ENCODE results near the gene FAM216B.
"Not testable (repeated sequence)": the region's sequence is repeated elsewhere in the genome, so short reads cannot be mapped to it uniquely, and the experiment has no call there.

FAM216B gene

DNA sequence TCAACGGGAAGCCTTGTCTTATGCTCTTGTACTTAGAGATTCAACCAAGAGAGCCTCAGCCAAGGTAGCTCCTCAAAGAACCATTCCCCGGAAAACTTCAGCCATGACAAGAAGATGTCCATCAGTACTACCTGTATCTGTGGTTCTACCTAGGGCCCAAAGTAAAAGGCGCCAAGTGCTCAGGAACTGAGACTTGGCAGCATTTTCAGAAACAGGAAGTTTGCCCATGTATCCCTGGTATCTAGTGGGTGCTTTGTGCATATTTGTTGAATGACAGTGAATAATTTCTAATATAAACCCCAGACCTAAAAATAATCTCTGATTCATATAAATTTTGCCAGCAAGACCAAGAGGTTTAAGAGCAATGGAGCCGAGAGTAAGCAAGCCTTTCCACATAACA, 7.2 kb downstream of the FAM216B start:
- DNase-seq = no peak

DNA sequence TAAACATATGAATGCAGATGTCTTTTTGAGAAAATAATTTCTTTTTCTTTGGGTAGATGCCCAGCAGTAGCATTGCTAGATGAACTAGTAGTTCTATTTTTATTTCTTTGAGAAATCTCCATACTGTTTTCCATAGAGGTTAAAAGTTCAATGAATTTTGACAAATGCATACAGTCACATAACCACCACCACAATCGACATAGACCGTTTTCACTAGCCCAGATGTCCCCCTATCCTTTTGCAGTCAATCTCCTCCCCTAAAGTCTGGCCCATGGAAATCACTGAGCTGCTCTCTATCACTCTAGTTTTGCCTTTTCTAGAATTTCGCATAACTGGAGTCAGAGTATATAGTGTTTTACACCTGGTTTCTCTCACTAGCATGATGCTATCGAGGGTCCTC, 10.8 kb downstream of the FAM216B start:
- no peak for DNase-seq

DNA sequence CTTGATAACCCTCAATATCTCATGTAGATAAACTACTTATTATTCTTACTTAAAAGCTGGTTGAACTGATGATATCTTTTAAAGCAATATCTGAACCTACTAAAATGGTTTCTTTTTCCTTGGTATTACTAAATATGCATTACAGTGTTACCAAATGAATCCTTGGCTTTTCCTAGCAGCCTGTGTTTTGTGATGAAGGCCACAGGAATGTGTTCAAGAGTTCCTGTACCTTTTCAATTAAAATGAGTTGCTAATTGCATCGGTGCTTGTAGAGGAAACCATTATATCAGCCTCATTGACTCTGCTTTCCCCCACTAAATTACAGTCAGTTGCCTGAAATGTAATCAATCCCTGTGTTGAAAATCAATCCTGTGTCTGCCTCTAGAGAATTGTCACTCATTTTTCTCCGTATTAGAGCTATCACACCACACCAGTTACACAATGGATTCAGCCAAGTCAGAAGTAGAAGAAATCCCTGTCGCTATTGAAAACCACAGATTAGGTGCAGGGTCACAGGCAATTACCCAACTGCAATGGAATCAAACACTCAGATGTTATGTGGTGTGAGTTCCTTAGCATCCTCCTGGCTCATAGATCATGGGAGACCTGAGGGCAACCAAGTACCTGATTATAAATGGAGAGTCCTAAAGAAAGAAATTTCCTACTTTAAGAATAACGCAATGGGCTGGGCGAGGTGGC, 13.3 kb downstream of the FAM216B start:
- DNase-seq = no peak

DNA sequence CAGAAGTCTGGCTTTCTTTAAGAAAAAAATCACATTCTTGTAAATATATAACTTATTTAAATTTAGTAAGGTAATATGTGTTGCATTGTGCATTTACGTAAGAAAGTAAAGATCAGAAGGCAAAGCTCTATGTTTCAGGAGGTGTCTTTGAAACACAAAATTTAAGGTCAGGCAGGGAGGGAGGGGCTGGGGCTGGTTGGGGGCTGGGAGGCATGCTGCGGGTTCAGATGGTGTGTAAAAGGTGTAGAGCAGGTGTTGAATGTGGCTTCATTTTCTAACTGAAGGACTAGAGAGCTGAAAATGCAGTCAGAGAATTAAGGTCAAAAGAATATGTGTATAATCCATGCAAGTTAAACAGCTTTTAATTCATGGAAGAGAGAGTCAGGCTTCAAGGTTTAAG, 14.3 kb downstream of the FAM216B start:
- no peak for DNase-seq

DNA sequence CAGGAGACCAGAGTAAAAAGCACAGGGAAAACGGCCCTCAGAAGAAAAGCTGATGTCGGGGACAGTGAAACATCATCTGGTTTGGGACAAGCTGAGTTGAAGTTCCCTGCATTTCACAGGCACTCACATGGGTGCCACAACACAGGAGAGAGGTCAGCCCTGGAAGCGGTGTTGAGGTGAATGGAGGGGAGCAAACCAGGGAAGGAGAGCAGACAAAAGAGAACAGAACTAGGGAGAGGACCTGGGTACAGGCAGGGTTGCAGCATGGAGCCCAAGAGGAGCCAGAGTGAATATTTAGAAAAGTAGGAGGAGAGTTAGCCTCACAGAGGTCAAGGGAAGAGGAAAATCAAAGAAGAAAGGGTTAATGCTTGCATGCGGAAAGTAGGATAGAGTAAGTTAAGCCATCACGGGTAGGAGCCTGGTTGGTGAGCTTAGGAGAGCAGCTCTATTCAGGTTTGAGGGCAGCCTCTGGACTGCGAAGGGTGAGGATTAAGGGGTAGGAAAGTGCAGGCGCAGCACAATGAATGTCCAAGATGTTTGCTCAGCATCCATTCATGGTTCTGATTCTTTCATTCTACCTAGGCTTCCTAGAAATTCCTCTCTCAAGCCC, 15.5 kb downstream of the FAM216B start:
- DNase-seq = no peak

DNA sequence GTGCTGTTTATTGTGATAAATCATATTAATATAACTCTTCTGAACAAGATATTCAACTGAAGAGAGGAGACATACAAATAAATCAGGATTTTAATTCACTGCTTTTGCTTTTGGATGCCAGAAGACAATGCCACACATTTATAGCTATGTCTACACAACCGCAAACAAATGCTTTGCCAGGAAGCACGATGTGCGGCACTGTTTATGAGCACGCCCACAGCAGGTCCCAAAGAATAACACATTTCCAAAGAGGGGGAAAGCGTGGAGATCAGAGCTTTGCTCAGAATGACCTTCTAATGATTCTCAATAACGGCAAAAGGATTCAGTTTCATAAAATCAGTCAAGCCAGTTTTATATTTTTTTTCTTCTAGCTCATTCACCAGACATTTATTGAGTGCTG, 16.7 kb downstream of the FAM216B start:
- DNase-seq = no peak

DNA sequence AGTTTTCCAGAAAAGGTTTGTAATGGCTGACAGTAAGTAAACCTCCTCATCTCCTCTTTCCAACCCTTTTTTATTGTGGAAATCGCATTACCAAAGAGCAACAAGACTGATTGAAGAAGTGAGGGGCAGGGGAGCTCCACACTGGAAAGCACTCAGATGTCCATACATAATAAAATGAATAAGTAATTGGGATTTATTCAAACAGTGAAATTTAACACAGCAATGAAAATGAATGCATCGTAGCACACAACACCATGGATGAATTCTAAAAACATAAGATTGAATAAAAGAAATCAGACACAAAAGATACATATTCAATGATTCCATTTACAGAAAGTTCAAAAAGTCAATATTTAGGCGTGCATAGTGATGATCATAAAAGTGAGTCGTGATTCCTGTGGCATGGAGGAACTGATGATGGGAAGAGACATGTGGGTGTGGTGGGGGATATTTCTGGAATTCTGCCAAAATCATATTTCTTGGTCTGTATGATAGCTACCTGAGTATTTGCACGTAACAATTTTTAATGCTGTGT, 18.8 kb downstream of the FAM216B start:
- DNase-seq = no peak

DNA sequence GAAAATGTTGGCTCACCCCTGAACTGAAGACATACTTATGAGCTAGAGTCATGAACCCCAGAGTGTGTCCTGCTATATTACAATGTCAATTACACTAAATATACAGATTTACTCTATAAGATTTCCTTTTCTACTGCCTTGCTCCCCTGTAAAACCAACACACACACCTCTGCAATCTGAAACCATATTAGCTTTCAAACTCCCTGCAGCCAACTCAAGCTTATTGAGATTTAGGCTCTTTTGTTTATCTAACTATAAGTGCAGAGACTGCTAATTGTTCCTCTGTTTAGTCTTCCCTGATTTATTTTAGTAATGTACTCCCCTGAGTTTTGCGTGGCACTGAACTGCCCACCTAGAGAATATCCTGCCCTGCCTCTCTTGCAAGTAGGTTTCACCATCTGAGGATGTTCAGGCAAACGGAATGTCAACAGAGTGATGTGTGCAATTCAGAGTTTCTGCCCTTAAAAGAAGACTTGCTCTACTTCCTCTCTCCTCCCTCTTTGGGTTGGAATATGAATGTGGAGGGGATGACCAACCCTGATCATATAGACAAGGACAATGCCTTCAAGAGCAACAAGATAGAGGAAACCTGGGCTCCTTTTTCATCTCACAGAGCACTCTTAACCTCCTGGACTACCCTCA, 22.3 kb downstream of the FAM216B start:
- DNase-seq = no peak

DNA sequence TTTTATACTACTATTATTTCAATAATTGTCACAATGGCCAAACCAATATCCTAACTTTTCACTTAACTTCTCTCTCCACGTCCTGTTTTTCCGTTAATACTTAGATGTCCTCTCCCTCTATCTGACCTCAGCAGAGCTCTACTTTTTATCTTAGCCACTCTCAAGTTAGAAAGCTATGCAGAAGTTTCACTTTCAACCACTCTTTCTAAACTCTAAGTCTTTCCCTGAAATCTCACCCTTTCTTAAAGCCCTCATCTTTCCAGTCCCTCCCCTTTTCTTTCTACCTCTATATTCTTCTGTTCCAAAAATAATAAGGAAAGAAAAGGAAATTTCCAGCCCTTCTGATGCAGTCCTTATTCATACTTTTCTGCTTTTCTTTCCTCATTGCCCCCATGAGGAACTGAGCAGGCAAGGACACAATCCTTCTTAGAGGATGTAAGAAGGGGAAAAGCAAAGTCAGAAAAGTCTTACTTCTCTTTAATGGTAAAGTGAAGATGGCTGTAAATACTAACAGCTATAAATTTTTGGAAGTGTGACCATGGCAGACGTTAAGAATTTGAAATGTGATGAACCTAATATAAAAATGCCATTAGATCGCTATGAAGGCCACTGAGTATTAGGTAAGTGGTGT, 23.0 kb downstream of the FAM216B start:
- DNase-seq = no peak

DNA sequence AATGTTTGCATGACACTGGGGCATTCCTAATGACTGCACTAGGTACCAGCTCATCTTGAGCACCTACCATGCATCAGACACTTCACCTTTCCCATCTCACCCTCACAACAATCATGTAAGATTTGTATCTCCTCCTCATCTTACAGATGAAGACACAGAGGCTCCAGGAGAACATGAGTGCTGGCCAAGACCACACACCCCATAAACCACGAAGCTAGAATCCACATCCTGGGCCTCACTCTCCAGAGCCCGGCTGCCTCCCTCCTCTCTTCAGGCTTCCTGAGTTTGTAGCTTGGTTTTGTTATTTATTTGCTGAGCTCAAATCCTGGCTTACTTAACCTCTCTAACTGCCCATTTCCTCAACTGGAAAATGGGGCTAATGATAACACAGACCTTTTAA, 25.9 kb downstream of the FAM216B start:
- no peak for DNase-seq

DNA sequence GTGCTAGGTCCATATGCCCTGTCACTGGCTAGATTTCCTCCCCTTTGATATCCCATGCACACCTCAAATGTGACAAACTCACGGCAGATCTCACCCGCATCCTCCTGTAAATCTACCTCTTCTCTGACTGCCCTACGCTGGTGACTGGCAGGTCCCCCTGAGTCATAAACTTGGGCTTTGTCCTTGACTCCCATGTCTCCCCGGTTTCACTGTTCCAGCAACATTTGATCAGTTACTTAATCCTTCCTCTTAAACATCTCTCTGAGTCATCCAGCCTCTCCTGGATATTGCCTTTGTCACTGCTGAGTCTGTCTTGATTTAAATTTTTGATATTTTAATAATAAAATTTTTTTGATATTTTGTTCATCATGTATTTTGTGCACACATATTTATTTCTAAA, 26.5 kb downstream of the FAM216B start:
- no peak for DNase-seq

DNA sequence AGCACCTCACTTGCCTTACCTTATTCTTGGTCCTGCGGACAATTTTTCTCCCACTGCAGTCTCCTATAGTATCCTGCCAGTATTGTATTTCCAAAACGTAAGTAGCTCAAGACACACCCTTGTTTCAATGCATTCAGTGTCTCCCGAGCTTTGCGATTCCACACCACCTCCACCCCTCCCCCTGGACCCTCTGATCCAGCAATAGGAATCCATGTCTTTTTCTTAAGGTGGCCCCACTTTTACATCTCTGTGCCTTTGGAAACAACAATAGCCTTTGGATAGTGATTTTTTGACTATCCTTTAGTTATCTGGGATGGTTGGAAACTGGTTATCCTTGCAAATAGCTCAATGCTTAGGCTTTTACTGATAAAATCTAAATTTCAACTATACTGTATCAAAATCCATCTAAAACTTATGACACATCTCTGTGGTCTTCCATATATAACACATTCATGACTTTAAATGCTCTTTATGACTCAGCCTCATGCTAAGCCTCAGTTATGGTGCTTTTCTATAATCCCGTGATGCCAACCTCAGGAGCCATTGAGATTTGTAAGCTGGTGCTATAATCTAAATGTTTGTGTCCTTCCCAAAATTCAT, 27.1 kb downstream of the FAM216B start:
- no peak for DNase-seq

DNA sequence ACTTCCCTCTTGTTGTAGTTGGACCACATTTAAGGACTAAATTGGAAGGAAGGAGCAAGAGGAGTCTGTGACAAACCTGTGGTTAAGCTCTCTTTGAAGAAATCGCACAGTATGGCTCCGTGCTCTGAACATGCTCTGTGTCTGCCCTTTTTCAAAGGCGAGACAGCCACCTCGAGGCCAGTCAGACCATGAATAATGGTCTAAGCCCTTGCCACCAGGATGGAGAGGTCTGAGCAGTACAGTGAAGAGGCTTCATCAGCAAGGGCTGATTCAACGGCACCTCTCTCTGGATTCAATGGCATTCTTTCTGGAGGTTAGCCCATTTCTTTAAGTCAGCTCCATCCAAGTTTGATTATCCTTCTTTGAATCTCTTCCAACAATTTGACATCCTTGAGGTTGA, 30.9 kb downstream of the FAM216B start:
- no peak for DNase-seq

DNA sequence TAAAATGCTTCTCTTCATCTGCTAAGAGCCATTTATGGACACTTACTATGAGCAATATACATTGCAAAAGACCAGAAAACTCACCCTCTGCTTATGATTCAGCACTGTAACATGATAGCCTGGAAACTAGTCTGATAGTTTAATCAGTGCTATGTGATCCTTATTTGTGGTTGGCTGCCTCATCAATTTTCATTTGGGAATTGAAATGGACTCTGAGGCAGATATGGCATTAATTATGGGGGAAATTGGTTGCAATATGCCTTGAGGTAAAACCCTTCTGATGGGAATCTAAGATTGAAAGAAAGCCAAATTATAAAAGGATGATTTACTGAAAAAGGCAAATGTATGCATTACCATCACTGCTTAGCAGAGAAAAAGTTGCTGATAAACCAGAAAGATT, 33.5 kb downstream of the FAM216B start:
- no peak for DNase-seq

DNA sequence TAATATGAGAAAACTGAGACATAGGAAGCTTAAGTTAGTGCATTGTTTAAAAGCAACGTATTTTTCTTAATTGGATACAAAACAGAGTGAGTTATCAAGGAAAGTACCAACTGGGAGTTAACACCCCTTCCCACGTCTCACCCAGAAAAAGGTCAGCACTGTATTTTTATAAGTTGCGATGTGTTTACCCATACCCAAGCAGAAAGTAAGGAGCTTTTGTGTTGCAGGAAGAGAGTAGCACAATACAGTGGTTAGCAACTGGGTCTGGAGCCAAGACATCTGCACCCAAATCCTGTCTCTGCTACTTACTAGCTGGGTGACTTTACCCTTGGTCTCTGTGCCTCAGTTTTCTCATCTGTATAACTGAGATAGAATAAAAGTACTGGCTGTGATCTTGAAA, 34.3 kb downstream of the FAM216B start:
- no peak for DNase-seq

DNA sequence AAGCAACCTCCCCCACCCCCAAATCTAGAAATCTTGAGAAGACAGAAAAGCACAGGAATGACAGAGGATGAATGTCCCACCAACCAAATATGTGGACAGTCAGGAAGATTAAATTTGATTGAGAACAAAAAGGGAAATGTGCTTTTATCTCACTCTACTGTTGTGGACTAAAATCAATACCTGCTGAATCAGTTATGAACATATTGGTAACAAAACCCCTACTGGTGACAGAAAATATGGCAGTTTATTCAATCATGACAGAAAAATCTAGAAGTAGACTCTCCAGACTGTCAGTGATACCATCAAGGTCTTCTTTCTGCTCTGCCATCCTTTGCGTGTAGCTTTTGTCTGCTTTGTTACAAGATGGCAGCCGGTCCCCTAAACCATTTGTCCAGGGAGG, 35.2 kb downstream of the FAM216B start:
- no peak for DNase-seq

DNA sequence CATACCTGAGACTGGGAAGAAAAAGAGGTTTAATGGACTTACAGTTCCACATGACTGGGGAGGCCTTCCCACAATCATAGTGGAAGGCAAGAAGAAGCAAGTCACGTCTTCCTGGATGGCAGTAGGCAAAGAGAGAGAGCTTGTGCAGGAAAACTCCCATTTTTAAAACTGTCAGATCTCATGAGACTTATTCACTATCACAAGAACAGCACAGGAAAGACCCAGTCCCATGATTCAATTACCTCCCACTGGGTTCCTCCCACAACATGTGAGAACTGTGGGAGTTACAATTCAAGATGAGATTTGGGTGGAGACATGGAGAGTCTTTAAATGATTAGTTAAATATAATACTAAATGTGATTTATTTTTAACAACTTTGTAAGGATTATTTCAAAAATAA, 38.3 kb downstream of the FAM216B start:
- not testable (repeated sequence) for DNase-seq

DNA sequence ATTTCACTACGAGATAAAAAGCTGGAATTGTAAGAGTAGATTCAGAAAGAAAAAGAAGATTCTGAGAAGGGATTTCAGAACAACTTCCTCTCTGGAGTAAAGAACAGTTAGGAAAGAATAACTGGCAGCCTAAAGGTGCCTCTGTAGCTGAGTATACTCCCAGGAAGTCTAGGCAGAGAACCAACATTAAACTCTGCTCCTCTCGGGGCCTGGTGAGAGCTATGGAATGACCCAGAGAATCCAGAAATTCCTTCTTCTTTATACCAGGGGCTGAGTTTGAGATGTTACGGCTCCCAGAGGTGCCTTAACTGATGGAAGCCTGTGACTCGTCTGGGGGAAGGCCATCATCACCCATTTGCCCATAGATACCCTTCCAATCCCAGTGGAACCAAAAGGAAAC, 39.1 kb downstream of the FAM216B start:
- DNase-seq = no peak

DNA sequence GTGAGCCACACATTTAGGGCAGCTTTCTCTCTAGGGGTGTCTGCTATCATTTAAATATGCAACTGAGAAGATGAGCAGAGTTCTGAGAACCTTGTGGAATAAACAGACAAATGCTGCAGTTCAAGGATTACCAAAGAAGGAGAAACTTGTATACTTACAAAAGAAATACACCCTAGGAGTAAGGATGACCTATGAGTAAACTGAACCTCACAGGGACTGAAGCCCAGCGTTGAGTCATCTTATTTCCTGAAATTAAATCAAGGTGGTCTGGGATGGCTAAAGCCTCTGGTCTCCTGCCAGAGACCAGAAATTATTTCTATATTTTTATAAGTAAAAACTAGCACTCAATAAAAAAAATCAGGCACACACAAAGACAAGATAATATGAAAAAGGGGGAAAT, 40.1 kb downstream of the FAM216B start:
- DNase-seq = no peak

DNA sequence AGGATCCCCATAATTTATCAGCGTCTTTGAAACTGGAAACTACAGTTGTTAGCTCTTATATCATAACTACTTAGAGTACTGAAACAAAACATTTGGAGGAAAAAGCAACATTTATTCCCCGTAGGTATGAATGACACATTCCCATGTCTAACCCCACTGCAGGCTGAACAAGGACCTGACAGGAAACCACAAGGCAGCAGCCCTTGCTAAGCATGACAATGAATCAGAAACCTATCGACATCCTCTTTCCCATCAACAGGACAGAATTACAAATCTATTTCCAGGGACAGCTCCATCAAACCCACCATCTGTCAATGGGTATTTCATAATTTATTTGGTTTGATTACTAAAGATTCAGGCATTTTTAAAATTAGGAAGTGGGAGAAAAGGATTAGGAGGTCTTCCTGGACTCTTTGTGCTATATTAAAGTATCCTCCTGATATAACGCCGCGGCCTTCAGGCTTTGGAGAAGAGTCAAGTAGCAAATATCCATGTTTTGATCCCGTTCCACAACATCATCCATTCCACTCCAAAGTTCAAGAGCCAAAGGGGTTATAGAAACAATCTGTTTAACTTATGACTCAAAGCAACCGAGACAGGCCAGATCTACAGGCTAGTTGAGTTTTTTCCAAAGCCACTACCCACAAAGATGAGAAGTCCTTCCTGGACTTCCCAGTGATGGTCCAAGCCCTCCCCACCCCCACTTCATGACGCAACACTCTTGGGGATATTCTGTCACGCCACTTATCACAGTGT, 51.1 kb downstream of the FAM216B start:
- no peak for DNase-seq

DNA sequence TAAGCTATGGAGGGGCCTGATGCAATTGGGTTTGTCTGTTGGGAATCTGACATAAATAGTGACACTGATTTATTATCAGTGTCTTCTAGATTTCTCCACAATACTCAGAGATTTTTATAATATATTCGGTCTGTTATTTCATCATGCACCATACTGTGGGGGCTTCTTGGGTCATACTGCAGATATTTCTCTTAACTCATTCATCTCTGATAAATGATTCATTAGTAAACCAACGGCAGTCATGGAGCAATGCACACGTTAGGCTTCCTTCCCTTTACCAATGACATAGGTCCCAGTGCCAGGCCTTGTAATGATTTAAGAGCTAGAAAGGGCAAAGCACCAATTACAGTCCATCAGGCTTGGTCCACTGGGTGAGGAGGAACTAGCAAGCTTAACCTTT, 53.6 kb downstream of the FAM216B start:
- DNase-seq = no peak

DNA sequence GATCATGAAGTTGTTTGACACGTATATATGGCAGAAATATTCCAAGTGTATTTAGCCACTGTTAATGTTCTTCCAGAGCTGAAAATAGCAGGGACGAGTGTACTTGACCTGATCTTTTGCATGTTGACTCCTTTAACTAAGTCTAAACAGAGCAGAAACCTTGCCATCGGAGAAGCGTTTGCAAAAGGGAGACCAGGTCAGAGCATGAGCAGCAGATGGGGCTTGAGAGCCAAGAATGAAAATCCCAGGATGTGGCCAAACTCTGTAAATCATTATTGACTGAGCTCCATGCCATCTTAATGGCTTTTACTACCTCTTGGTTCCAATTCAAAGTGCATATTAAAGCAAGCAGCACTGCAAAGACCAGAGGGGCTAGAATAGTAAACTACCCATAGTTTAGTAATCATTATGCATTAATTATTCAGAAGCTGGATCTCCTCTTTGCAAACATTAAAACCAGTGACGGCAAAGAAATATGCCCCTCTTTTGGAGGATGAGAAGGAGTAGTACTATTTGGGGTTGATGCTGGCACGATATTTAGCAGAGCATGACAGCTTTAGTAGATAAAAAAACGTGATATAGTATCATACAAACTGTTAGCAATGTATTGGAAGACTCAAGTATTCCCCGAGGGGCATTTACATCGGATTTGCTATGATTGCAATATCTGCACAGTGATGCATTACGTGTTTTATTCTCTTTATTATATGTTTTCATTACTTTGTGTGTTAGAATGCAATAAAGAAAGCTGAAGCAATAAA, 55.7 kb downstream of the FAM216B start:
- no peak for DNase-seq

Data from activated CD4-positive, alpha-beta T cell treated with anti-CD3 and anti-CD28 coated beads for 1 hour (primary cell).